ENCODE data around the gene GPS2.

The GPS2 gene

DNA sequence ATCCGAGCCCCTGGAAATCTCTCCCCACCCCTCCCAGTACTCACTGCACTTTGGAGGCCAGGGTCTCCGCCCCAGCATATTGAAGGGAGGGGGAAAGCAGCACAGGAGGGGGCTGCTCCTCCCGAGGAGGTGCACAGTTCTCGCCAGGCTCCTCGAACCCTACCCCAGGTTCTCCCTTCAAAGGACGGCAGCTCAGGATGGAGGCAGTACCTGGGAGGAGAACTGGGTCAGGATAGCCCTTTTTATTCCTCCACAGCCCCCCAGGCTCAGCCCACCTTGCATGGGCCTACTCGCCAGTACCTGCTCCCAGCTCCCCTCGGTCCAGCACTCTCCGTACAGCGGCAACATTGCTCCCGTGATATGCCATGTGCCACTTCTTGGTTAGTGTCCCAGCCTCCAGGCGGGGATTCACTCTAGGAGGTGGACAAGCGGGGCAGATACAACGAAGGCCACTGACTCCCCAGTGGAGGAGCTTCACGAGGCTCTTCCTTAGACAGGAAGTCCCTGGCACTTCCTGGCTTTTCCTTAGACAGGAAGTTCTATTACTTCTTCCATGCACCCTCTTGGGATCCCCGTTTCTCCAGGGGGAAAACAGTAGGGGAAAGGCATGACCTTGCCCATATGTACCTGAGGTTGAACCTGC lies 2.1 kb upstream of the GPS2 start:
- no peak for DNase-seq (ENCODE audit: low read depth)

DNA sequence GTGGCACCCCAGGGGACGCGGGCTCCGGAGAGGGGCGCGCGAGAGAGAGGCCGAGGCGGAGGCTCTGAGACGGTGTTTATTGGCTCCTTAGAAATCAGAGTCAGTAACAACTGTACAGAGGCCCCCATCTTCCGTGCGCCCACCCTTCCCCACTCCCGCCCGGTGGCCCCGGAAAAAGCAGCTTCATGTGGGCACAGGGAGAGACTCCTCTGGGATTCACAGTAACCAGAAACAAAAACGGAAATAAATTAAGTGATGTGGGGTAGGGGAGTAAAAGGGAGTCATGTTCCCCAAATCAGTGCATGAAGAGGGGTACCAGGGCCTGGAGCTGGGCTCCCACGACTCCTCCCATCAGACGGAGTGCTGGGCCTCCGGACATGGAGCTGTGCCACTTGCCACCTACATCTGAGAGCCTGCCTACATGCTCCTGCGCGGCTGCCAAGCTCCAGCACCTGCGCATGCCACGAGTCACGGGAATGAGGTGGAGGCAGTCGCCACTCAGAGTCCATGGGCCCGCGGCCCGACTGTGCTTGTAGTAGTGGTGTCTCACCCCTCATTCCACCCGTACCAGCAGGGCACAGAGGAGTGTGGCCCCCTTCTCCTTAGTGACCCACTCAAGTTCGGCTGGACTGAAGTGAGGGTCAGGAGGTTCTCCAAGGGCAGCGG lies 543 bp upstream of the GPS2 start:
- no peak for DNase-seq (ENCODE audit: low read depth)

DNA sequence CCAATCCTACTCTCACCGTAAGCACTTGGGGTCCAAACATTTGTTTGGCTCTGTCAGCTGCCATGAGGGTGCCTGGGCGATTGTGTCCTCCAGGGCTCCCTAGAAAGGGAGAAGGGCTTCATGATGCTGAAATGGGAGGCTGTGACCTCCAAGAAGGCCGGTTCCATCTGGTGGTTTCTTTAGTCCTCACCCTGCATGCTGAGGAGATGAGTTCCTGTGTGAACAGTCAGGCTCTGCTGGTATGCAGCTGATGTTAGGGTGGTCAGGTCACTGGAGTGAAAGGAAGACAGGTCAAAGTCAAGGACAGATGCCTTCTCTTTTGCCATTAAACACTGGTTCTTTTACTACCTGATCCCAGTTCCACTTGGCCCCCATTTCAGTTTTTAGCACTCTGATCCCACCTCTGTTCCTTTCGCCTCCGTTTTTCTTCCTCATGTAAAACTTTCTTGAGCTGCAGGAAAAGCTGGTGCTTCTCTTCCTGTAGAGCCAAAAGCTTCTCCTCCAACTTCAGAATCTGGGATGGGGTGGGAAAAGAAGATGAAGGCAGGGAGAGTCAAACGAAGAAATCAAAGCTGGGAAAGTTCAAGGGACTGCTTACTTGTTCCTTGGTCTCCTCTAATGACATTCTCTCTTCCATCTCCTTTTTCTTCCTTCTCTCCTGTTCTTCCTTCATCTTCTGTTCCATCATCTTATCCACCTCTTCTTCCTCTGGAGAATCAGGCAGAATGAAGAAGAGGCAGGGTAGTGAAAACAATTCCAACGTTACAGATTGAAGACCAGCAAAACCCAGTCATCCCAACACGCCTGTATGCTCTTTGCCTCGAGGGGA lies 1.1 kb downstream of the GPS2 start:
- no peak for DNase-seq (ENCODE audit: low read depth)

DNA sequence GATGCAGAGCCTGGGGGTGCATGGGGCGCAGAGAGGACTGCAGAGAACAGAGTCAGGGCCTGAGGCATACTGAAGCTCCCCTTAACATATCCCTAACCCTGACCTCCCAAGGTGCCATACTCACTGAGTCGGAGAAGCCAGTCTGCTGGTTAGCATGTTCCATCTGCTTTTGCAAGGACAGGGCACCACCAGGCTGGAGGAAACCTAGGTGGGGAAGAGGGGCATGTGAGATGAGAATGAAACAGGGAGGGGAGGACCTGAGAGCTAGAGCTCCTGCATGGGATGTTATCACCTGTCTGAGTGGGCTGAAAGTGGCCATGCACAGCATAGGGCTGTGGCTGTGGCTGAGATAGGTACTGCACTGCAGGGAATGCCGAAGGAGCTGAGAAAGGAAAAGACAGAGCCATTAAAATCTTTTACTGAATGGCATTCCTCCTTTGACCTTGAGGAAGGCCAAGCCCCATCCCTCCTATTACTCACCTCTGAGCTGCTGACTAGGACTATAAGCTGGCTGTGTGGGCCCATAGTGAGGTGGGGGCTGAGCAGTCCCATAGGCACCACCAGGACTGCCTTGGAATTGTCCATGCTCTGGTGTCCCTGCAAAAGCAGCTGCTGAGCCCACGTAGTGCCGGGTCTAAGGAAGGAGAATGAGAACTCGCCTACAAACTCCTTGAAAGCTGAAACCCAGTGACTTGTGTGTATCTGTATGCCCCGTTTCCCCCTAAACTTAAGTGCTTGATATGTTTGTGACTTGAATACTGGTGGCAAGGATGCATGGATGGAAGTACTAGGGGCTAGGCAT lies 1.9 kb downstream of the GPS2 start:
- DNase-seq (ENCODE audit: low read depth) = peak; percentile 12

DNA sequence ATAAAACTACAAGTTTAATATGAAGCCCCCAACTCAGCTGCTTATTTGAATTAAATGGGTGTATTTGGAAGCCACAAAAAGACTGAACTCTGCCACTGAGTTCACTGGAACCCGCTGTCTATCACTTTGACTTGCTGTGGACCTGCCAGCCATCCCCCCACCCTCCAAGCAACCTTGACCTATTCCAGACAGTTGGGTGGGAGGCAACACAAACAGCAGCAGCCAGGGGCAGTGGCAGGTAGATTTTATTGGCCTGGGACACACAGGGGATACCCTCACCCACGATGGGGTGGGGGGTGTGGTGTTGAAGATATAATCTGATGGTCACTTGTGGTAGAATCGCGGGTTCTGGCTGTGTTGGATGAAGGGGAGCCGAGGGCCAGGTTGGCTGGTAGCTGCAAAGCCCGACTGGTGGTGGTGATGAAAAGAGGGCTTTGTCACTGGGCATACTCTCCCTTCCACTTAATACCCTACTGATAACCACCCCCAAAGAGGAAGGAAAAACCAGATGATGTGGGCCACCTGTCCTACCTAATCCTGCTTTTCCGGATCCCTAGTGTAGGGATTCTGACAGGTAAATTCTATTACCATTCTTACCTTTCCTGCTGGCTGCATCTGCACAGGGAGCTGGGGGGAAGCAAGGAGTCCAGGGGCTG lies 2.6 kb downstream of the GPS2 start:
- DNase-seq (ENCODE audit: low read depth) = no peak

DNA sequence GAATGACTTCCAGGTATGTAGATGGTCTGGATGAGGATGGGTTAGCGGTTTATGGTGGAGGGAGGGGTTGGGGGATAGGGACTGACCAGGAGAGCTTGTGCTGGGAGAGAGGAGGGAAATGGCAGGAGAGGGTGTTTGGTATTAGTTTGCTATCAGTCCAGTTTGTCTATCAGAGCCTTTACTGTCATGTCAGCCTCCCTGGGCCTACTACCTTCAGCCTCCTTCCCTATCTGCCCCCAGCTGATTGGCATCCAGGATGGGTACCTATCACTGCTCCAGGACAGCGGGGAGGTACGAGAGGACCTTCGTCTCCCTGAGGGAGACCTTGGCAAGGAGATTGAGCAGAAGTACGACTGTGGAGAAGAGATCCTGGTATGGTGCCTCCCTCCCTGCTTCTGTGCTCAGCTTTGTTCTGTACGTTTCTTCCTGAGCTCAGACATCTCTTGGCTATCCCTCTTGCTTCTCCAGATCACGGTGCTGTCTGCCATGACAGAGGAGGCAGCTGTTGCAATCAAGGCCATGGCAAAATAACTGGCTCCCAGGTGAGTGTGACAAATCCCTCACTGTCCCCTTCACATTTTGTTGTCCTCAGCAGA lies 4.0 kb downstream of the GPS2 start:
- DNase-seq (ENCODE audit: low read depth) = no peak

DNA sequence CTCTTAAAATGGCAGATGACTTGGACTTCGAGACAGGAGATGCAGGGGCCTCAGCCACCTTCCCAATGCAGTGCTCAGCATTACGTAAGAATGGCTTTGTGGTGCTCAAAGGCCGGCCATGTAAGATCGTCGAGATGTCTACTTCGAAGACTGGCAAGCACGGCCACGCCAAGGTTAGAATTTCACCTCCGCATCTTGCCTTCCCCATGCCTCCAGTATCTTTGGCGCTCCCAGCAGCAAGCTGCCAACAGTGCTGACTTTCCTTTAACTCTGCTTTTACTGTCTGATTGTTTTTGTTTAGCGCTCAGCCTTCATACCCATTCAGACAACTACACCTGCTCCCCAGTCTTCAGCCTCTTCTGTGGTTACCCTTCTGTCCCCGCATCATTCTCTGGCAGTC lies 5.5 kb downstream of the GPS2 start:
- DNase-seq (ENCODE audit: low read depth) = no peak

DNA sequence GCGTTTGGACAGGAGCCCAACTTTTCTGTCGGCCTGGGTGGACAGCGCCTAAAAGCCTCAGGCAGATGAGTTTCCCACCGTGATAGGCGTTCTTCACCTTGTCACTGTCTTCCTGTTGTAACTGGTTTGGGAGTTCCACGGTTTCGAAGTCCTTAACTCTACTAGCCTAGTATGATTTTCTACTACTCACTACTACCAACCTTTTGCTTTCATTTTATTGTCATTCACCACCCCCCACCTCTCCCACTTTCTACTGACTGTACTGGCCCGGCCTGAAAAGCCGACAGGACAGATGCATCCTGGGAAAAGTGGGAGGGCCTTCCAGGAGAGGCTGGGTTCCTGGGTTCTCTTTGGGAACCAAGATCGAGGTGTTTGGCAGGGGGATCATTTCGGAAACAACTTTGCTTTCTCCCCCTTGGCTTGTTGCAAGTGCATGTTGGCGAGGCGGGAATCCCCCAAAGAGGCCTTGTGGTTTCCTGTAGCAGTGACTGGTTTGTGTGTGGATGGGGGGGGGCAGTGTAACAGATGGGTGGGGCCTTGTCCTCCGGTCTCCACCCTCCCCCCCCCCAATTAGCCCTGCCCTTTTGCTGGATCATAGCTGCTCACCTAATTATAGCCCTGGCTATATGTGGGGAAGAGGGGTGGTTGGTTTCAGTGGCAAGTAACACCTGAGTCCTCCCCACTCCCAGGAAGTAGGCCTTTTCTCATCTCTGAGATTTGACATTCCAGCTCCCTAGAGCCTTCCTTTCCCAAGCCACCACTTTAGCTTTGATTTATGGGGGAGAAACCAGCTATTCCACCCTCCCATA lies 6.3 kb downstream of the GPS2 start:
- DNase-seq (ENCODE audit: low read depth) = peak; percentile 77

DNA sequence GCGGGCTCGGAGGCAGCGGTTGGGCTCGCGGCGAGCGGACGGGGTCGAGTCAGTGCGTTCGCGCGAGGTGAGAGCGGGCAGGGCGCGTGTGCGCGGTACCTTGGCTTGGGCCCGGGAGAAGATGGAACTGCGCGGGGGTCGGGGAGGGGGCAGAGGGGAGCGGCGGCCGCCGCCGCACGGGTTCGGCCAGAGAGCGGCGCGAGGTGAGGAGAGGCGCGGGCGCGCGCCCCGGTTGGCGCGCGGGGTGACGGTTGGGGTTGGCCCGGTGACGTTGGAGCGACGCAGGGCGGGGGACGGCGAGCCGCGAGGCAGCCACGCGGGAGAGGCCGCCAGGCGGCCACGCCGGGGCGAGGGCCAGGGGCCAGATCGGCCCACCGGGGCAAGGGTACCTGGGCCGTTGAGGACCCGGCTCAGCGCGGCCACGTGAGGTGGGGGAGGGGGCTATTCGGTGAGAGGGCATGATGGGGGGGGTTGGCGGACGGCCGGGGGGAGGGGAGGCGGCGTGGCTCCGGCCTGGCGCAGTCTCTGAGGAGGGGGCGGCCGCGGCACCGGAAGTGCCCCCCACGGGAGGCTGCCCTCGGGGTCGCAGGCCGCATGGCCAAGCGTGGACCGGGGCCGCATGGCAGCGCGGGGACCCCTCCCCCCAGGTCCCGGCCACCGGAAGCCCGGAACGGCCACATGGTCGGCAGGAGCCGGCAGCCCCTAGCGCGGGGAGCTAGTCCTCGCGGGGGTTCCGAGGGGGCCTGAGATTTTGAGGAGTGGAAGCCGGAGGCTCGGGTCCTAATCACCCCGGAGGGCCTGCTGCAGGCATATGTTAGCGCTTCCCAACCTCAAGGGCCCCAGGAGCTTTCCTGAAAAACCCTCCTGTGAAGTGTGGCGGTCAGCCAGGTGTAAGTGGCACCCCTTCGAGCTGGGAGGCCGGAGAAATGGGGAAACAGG lies 7.2 kb downstream of the GPS2 start:
- DNase-seq (ENCODE audit: low read depth) = no peak

DNA sequence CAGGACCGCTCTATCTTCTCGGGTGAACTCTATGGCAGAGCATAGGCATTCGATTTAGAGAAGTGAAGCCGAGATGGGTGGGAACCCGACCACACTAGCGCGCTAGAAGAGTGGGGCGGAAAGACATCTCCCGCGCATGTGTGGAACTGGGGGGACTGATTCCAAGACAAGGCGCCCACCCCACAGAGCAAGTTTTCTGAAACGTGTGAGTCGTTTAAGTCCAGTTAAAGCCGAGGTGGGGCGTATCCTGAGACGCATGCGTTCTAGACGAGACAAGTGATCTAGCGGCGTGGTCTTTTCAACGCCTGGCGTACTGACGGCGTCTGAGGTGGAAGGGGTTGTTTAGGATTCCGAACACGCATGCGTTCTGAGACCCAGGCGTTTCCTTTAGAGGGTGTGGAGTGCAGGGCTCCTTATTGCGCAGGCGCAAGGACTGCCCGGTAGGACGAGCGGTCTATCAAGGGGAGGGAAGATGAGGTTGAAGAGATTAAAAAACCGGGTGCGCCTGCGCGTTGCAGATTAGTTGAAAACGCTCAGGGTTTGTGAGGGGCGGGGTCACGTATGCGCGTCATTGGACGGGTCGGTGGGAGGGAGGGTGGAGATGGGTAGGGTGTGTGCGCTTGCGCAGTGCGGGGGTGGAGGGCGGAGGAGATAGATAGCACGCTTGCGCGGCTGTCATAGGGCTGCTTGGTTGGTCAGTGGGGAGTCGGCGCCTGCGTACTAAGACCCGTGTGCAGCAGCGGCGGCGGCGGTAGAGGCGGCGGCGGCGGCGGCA lies 8.1 kb downstream of the GPS2 start, which contains the start of gene EIF5A:
Gene EIF5A, plus strand, starts transcription at position 718 of the 775 bp plus-strand sequence. CDS start 2,008 bp downstream, outside the sequence.
- DNase-seq (ENCODE audit: low read depth) = peak; percentile 99

DNA sequence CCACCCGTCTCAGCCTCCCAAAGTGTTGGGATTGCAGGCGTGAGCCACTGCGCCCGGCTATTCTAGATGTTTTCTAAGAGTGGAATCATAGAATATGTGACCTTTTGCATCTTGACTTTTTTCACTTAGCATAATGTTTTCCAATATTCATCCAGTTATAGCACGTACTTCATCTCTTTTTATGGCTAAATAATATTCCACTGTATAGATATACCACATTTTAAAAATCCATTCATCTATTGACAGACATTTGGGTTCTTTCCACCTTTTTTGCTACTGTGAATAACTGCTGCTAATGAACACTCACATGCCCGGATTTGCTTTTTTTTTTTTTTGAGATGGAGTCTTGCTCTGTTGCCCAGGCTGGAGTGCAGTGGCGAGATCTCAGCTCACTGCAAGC lies 11.0 kb downstream of the GPS2 start:
- DNase-seq (ENCODE audit: low read depth) = no peak

DNA sequence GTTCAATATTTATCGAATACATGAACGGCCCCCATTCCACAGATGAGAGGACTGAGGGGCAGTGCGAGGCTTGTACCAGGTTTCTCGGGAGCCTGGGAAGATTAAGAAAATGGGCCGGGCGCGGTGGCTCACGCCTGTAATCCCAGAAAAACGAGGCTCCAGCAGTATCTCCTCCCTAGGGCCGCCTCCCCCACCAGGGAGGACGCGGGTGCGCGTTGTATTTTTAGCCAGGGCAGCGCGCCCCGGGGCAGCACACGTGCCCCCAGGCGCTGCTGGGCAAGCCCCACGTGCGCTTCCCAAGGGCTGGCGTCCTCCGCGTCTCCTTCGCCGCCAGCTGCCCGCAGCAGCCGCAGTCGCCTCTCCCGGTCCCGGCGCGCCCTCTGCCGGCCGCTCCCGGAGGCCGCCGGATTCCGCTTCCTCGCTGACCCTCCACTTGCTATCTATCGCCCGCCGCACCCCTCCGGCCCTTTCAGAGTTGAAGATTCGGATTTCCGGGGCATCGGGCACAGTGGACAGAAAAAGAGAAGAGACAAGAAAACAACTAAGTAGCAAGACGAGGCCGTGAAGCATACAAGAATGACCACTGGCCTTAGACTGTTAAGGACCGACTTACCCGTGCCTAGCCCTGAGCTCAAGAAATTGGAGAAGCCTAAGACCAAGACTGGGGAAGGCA lies 18.8 kb downstream of the GPS2 start:
- peak; percentile 66 for DNase-seq (ENCODE audit: low read depth)

DNA sequence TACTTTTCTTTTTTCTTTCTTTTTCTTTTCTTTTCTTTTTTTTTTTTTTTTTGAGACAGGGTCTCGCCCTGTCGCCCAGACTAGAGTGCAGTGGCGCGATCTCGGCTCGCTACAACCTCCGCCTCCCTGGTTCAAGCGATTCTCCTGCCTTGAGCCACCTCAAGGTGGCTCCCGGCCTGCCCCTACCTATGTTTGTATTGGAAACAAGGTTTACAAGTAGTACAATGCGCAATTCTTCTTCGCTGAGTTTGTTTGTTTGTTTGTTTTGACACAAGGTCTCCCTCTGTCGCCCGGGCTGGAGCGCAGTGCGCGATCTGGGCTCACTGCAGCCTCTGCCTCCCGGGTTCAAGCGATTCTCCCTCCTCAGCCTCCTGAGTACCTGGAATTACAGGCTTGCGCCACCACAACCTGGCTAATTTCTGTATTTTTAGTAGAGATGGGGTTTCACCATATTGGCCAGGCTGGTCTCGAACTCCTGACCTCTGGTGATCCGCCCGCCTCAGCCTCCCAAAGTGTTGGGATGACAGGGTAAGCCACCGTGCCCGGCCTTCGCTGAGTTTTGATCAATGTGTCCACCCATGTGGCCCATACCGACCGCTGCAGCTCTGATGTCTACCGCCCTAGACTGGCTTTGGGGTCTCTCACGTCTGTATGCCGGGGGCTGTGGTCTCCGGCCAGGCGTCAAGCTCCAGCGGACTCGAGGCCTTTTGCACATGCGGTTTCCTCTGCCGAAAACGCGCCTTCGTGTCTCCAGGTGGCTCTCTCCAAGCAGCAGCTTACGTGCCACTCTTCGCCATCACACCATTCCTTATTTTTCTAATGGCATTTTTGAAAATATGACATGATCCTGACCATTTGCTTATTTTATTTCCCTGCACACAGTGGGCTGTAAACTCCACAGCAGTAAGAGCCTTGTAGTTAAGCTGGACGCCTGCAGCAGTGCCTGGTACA lies 19.7 kb downstream of the GPS2 start:
- no peak for DNase-seq (ENCODE audit: low read depth)

DNA sequence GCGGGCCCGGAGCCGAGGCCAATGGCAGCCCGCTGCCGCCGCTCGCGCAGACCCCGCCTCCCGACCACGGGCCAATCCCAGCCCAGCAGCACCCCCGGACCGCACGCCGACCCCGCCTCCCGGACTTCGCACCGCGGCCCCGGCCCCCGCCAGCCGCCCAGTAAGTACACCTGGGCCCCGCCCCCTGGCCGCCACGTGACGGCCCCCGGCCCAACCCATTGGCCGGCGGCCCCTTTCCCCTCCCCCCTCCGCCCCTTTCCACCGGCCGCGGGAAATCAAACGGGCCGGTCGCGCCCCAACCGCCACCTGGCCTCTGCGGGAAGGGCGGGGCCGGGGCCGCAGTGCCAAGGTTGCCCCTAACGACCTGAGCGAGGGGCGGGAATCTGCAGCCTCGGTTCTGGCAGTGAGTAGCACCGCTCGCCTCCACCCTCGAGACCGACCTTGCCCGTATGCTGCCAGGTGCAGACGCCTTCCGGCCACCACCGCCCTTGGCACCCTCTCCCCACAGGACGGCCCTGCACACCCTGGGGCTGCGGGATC lies 20.5 kb downstream of the GPS2 start, which contains the start of gene YBX2:
Gene YBX2, minus strand, starts transcription at position 26 of the 540 bp plus-strand sequence. CDS start 139 bp downstream, outside the sequence.
- no peak for DNase-seq (ENCODE audit: low read depth)

DNA sequence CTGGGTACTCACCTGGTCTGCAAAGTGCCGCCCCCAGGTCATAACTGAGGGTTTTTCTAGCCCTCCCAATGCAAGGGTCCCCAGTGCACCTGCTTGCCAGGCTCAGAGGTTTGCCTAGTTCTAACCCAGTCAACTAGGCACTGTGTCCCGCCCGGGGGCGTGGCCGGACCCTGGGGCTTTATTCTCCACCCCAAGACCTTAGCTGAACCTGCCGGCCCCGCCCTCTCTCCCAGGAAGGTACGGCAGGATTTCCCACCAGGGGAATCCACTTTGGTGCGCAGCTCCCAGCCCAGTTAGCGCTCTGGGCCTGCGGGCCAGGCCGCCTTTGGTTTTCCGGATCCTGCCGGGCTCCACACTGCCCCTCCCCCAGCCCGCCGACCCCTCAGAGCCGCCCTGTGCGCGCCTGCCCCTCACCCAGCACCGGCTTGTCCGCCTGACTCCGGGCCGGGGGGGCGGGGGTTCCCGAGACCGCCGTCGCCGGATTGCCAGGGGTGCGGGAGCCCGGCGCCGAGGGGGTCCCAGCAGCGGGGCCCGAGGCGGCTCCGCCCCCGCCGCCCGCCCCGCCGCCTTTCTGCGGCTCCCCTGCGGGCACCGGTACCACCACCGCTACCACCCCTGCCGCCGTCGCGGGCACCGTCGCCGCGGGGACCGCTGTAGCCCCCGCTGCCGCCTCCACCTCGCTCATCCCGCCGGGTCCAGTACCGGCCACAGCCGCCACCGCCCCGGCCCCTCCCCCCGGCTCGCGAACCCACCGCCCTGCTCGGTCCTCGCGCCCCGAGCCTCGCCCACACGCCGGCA lies 21.1 kb downstream of the GPS2 start:
- no peak for DNase-seq (ENCODE audit: low read depth)
